Progenitor cell of endocrine pancreas (in vitro differentiated cells): ENCODE results near the gene KRT6C. TPM values are rescaled to one million over a fixed set of nuclear protein-coding genes. Genes with fewer than 3 reads are reported as not detected.

ENCODE experiments used
- DNase-seq: peaks from one replicate; pipeline ENCODE4 v3.0.0; 2021; ENCODE audit warnings: low spot score; ENCODE audit not compliant: unreplicated experiment
- H3K27ac Mint-ChIP-seq: 2 replicates; pipeline ENCODE4 v1.8.0; 2021; ENCODE audit warnings: mild to moderate bottlenecking, moderate library complexity, mixed read lengths
- H3K27me3 Mint-ChIP-seq: 2 replicates; pipeline ENCODE4 v1.8.0; 2021; ENCODE audit warnings: mixed read lengths
- H3K36me3 Mint-ChIP-seq: 2 replicates; pipeline ENCODE4 v1.8.0; 2022; ENCODE audit warnings: mixed read lengths; ENCODE audit not compliant: insufficient read depth
- H3K4me1 Mint-ChIP-seq: 2 replicates; pipeline ENCODE4 v1.8.0; 2021; ENCODE audit warnings: low read depth, mixed read lengths
- H3K4me3 Mint-ChIP-seq: 2 replicates; pipeline ENCODE4 v1.8.0; 2021; ENCODE audit warnings: low read depth, mild to moderate bottlenecking, moderate library complexity, mixed read lengths
- H3K9me3 Mint-ChIP-seq: 2 replicates; pipeline ENCODE4 v1.8.0; 2021; ENCODE audit warnings: low read depth, mixed read lengths
- CTCF ChIP-seq: fragments of 200-600 bp; sonication (generic); IDR thresholded peaks from one replicate; pipeline ENCODE4 v1.5.0; 2021; ENCODE audit warnings: antibody characterized with exemption, mild to moderate bottlenecking; ENCODE audit not compliant: unreplicated experiment
- total RNA-seq: library from RNA; stranded (reverse); gene quantifications from 2 replicates; pipeline ENCODE4 v1.2.1, GENCODE V29; 2021

The KRT6C gene
- total RNA-seq, 1 donor from 2014 or later = not detected

- no peaks in the 10 kb centered on the region for H3K4me1 Mint-ChIP-seq
- peaks cover 28% of the 10 kb centered on the region for H3K27me3 Mint-ChIP-seq
- H3K9me3 Mint-ChIP-seq = peaks cover 1% of the 10 kb centered on the region
- no peaks in the 10 kb centered on the region for H3K36me3 Mint-ChIP-seq
- DNase-seq = no peak
- no peak overlapping the region for H3K4me3 Mint-ChIP-seq
- no peak overlapping the region for H3K27ac Mint-ChIP-seq
- TF ChIP-seq CTCF = no peak
Measured at GRCh38 chr12:52515319-52515646, 41.7 kb upstream of the KRT6C start.

- Mint-ChIP-seq H3K36me3 (no peaks in the 10 kb centered on the region), H3K4me1 (no peaks in the 10 kb centered on the region), H3K27me3 (peaks cover 28% of the 10 kb centered on the region), H3K9me3 (peaks cover 3% of the 10 kb centered on the region), H3K27ac (no peak overlapping the region), H3K4me3 (no peak overlapping the region)
- peak; percentile 7 for DNase-seq
- no peak for TF ChIP-seq CTCF
Measured at GRCh38 chr12:52514471-52515318, 41.1 kb upstream of the KRT6C start.

- Mint-ChIP-seq H3K27me3 (peaks cover 19% of the 10 kb centered on the region), H3K36me3 (no peaks in the 10 kb centered on the region), H3K27ac (no peak overlapping the region), H3K9me3 (peaks cover 3% of the 10 kb centered on the region), H3K4me3 (no peak overlapping the region), H3K4me1 (no peaks in the 10 kb centered on the region)
- DNase-seq = no peak
- TF ChIP-seq CTCF = no peak
Measured at GRCh38 chr12:52513736-52514135, 40.1 kb upstream of the KRT6C start.

- DNase-seq = no peak
- no peaks in the 10 kb centered on the region for H3K4me1 Mint-ChIP-seq
- no peak overlapping the region for H3K4me3 Mint-ChIP-seq
- TF ChIP-seq CTCF = no peak
- peaks cover 15% of the 10 kb centered on the region for H3K27me3 Mint-ChIP-seq
- no peaks in the 10 kb centered on the region for H3K36me3 Mint-ChIP-seq
- H3K9me3 Mint-ChIP-seq = peaks cover 5% of the 10 kb centered on the region
- H3K27ac Mint-ChIP-seq = no peak overlapping the region
Measured at GRCh38 chr12:52508211-52508610, 34.6 kb upstream of the KRT6C start.

- H3K4me1 Mint-ChIP-seq = no peaks in the 10 kb centered on the region
- peak; percentile 70 for TF ChIP-seq CTCF
- DNase-seq = no peak
- peaks cover 9% of the 10 kb centered on the region for H3K9me3 Mint-ChIP-seq
- no peaks in the 10 kb centered on the region for H3K36me3 Mint-ChIP-seq
- no peak overlapping the region for H3K27ac Mint-ChIP-seq
- no peak overlapping the region for H3K4me3 Mint-ChIP-seq
- H3K27me3 Mint-ChIP-seq = peaks cover 13% of the 10 kb centered on the region
Measured at GRCh38 chr12:52506858-52507715, 33.5 kb upstream of the KRT6C start.
